Measurements from ENCODE around the gene SLC51B.
"Not testable (repeated sequence)": the region's sequence is repeated elsewhere in the genome, so short reads cannot be mapped to it uniquely, and the experiment has no call there.

The SLC51B gene

DNA sequence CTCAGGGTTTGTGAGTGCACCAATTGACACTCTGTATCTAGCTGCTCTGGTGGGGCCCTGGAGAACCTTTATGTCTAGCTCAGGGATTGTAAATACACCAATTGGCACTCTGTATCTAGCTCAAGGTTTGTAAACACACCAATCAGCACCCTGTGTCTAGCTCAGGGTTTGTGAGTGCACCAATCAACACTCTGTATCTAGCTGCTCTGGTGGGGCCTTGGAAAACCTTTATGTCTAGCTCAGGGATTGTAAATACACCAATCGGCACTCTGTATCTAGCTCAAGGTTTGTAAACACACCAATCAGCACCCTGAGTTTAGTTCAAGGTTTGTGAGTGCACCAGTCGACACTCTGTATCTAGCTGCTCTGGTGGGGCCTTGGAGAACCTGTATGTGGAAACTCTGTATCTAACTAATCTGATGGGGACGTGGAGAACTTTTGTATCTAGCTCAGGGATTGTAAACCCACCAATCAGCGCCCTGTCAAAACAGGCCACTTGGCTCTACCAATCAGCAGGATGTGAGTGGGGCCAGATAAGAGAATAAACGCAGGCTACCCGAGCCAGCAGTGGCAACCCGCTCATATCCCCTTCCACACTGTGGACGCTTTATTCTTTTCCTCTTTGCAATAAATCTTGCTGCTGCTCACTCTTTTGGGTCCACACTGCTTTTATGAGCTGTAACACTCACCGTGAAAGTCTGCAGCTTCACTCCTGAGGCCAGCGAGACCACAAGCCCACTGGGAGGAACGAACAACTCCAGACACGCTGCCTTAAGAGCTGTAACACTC is 30.6 kb downstream of the SLC51B start:
- H3K9me3 Mint-ChIP-seq; H3K36me3 Mint-ChIP-seq (ENCODE audit: insufficient read depth); ATAC-seq (replicated peaks); DNase-seq; H3K4me1 Mint-ChIP-seq (ENCODE audit: low read depth in 2 of 2); H3K27ac Mint-ChIP-seq; H3K4me3 Mint-ChIP-seq: not testable (repeated sequence)
- H3K27me3 Mint-ChIP-seq = peaks cover 31 to 34% of the 10 kb centered on the region in 2 donors

GRCh38 chr15:65076486-65077290 is 31.5 kb downstream of the SLC51B start, which contains the start of gene KBTBD13:
Gene KBTBD13 (plus strand): TSS chr15:65076746. CDS start chr15:65076816, 70 bp downstream.
- H3K27ac Mint-ChIP-seq = no peak within 1 kb of the TSS
- no peaks in the 10 kb centered on the region for H3K9me3 Mint-ChIP-seq
- DNase-seq (no peak), ATAC-seq (replicated peaks) (no peak)
- H3K4me1 Mint-ChIP-seq (ENCODE audit: low read depth in 2 of 2) = peaks cover 3 to 7% of the 10 kb centered on the region in 2 donors
- H3K27me3 Mint-ChIP-seq = peaks cover 40 to 43% of the 10 kb centered on the region in 2 donors
- peaks cover 5% of the 10 kb centered on the region for H3K36me3 Mint-ChIP-seq (ENCODE audit: insufficient read depth)
- no peak within 1 kb of the TSS for H3K4me3 Mint-ChIP-seq

DNA sequence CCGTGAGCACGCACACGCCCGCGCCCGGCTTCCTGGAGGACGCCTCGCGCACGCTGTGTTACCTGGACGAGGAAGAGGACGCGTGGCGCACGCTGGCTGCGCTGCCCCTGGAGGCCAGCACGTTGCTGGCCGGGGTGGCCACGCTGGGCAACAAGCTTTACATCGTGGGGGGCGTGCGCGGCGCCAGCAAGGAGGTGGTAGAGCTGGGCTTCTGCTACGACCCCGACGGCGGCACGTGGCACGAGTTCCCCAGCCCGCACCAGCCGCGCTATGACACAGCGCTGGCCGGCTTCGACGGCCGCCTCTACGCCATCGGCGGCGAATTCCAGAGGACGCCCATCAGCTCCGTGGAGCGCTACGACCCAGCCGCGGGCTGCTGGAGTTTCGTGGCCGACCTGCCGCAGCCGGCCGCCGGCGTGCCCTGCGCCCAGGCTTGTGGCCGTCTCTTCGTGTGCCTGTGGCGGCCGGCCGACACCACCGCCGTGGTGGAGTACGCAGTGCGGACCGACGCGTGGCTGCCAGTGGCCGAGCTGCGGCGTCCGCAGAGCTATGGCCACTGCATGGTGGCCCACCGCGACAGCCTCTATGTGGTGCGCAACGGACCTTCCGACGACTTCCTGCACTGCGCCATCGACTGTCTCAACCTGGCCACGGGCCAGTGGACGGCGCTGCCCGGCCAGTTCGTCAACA is 32.2 kb downstream of the SLC51B start:
- DNase-seq = no peak
- Mint-ChIP-seq H3K4me1 (ENCODE audit: low read depth in 2 of 2) (peaks cover 7 to 9% of the 10 kb centered on the region in 2 donors), H3K27me3 (peaks cover 47 to 51% of the 10 kb centered on the region in 2 donors), H3K9me3 (no peaks in the 10 kb centered on the region), H3K27ac (no peak overlapping the region), H3K4me3 (peak overlapping the region in 1 of 2 donors; percentile 41), H3K36me3 (ENCODE audit: insufficient read depth) (no peaks in the 10 kb centered on the region)
- ATAC-seq (replicated peaks) = no peak

DNA sequence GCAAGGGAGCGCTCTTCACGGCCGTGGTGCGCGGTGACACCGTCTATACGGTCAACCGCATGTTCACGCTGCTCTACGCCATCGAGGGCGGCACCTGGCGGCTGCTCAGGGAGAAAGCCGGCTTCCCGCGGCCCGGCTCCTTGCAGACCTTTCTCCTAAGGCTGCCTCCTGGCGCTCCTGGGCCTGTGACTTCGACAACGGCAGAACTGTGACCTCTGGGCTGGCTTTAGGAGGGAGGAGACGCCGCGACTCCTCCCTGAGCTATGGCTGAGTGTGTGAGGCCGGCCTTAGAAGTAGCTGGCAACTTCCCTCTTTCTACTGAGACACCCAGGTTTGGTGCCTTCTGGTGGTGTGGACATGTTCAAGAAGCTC is 32.8 kb downstream of the SLC51B start:
- Mint-ChIP-seq H3K4me3 (peak overlapping the region in 1 of 2 donors; percentile 41), H3K27ac (peak overlapping the region in 1 of 2 donors; percentile 36), H3K27me3 (peaks cover 53 to 56% of the 10 kb centered on the region in 2 donors), H3K9me3 (no peaks in the 10 kb centered on the region), H3K36me3 (ENCODE audit: insufficient read depth) (no peaks in the 10 kb centered on the region), H3K4me1 (ENCODE audit: low read depth in 2 of 2) (peaks cover 13 to 15% of the 10 kb centered on the region in 2 donors)
- DNase-seq = peak; percentile 12 to 18 (median 15)
- peak; percentile 59 for ATAC-seq (replicated peaks)

- H3K27ac Mint-ChIP-seq = no peak overlapping the region
Observed at GRCh38 chr15:65079580-65079979, 34.4 kb downstream of the SLC51B start.

DNA sequence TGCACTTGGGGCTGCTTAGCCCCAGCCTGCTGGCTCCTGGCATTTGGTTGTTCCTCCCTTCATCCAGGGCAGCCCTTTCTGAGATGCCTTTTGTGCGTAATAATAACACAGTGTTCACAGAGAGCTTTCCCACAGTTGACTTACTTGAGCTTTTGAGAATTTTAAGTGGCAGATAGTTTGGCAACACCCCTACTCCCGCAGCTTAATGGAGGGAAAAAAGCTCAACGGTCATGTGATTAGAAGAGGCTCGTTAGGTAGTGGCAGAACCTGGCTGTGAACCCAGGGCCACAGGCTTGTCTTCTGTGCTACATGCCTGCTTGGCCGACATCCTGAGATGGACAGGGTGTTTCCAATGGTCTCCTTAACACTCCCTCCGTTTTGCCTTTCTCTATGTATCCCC is 36.1 kb downstream of the SLC51B start:
- no peak overlapping the region for H3K4me3 Mint-ChIP-seq
- H3K27ac Mint-ChIP-seq = no peak overlapping the region
- peaks cover 13 to 19% of the 10 kb centered on the region in 2 donors for H3K4me1 Mint-ChIP-seq (ENCODE audit: low read depth in 2 of 2)
- no peak for DNase-seq
- H3K27me3 Mint-ChIP-seq = peaks cover 74 to 83% of the 10 kb centered on the region in 2 donors
- H3K9me3 Mint-ChIP-seq = no peaks in the 10 kb centered on the region
- H3K36me3 Mint-ChIP-seq (ENCODE audit: insufficient read depth) = peaks cover 3% of the 10 kb centered on the region
- no peak for ATAC-seq (replicated peaks)

More at GRCh38 chr15:65079580-65079979, 34.4 kb downstream of the SLC51B start:
- H3K4me3 Mint-ChIP-seq = no peak overlapping the region
- no peaks in the 10 kb centered on the region for H3K9me3 Mint-ChIP-seq
- peaks cover 68 to 72% of the 10 kb centered on the region in 2 donors for H3K27me3 Mint-ChIP-seq
- ATAC-seq (replicated peaks) (no peak), DNase-seq (no peak)
- H3K4me1 Mint-ChIP-seq (ENCODE audit: low read depth in 2 of 2) = peaks cover 13 to 15% of the 10 kb centered on the region in 2 donors
- no peaks in the 10 kb centered on the region for H3K36me3 Mint-ChIP-seq (ENCODE audit: insufficient read depth)

- Mint-ChIP-seq H3K4me3 (no peak overlapping the region), H3K27me3 (peaks cover 72 to 79% of the 10 kb centered on the region in 2 donors), H3K9me3 (no peaks in the 10 kb centered on the region), H3K4me1 (ENCODE audit: low read depth in 2 of 2) (peaks cover 13 to 19% of the 10 kb centered on the region in 2 donors), H3K36me3 (ENCODE audit: insufficient read depth) (peaks cover 3% of the 10 kb centered on the region), H3K27ac (no peak overlapping the region)
- ATAC-seq (replicated peaks) (no peak), DNase-seq (no peak)
Observed at GRCh38 chr15:65081758-65082157, 36.6 kb downstream of the SLC51B start.

- H3K4me3 Mint-ChIP-seq = peak overlapping the region; percentile 0 to 3
- peak overlapping the region in 1 of 2 donors; percentile 11 for H3K27ac Mint-ChIP-seq
- H3K4me1 Mint-ChIP-seq (ENCODE audit: low read depth in 2 of 2) = peaks cover 13 to 19% of the 10 kb centered on the region in 2 donors
- ATAC-seq (replicated peaks) (peak; percentile 55), DNase-seq (no peak)
- H3K36me3 Mint-ChIP-seq (ENCODE audit: insufficient read depth) = peaks cover 3% of the 10 kb centered on the region
- peaks cover 72 to 79% of the 10 kb centered on the region in 2 donors for H3K27me3 Mint-ChIP-seq
- no peaks in the 10 kb centered on the region for H3K9me3 Mint-ChIP-seq
Observed at GRCh38 chr15:65082303-65082953, 37.2 kb downstream of the SLC51B start.

GRCh38 chr15:65083262-65083701 is 38.1 kb downstream of the SLC51B start:
- Mint-ChIP-seq H3K4me3 (no peak overlapping the region), H3K9me3 (no peaks in the 10 kb centered on the region), H3K27me3 (peaks cover 64 to 70% of the 10 kb centered on the region in 2 donors), H3K36me3 (ENCODE audit: insufficient read depth) (peaks cover 3% of the 10 kb centered on the region), H3K27ac (no peak overlapping the region), H3K4me1 (ENCODE audit: low read depth in 2 of 2) (peaks cover 9 to 12% of the 10 kb centered on the region in 2 donors)
- ATAC-seq (replicated peaks) (no peak), DNase-seq (no peak)

GRCh38 chr15:65084500-65085206 is 39.5 kb downstream of the SLC51B start:
- DNase-seq (no peak), ATAC-seq (replicated peaks) (no peak)
- Mint-ChIP-seq H3K4me3 (no peak overlapping the region), H3K36me3 (ENCODE audit: insufficient read depth) (peaks cover 3% of the 10 kb centered on the region), H3K27me3 (peaks cover 51 to 57% of the 10 kb centered on the region in 2 donors), H3K4me1 (ENCODE audit: low read depth in 2 of 2) (peaks cover 9 to 12% of the 10 kb centered on the region in 2 donors), H3K27ac (no peak overlapping the region), H3K9me3 (no peaks in the 10 kb centered on the region)

GRCh38 chr15:65085207-65085753 is 40.1 kb downstream of the SLC51B start:
- no peaks in the 10 kb centered on the region for H3K9me3 Mint-ChIP-seq
- no peak overlapping the region for H3K27ac Mint-ChIP-seq
- DNase-seq (no peak), ATAC-seq (replicated peaks) (no peak)
- H3K36me3 Mint-ChIP-seq (ENCODE audit: insufficient read depth) = peaks cover 3% of the 10 kb centered on the region
- peaks cover 49 to 57% of the 10 kb centered on the region in 2 donors for H3K27me3 Mint-ChIP-seq
- H3K4me1 Mint-ChIP-seq (ENCODE audit: low read depth in 2 of 2) = peaks cover 9 to 12% of the 10 kb centered on the region in 2 donors
- H3K4me3 Mint-ChIP-seq = no peak overlapping the region

Data from effector memory CD8-positive, alpha-beta T cell (primary cell).